ENCODE data around the gene PRPF6. TPM values are rescaled to one million over a fixed set of nuclear protein-coding genes. Genes with fewer than 3 reads are reported as not detected.

The PRPF6 gene
- total and polyA plus RNA-seq, 2 of the 13 experiments (the other 11 are each of a cell fraction or from before 2014, with no cell fraction given): 63.7 to 101 TPM

- TF ChIP-seq ZNF576 (CRISPR knock-in tag; IDR thresholded peaks at IDR 0.05) (no peak), CHCHD3 (CRISPR knock-in tag; IDR thresholded peaks at IDR 0.05) (0 out of 2 replicates have a peak, but pooled peaks have one; percentile 69), ZNF781 (CRISPR knock-in tag; IDR thresholded peaks at IDR 0.05; ENCODE audit: borderline replicate concordance, not compliant biosample characterization) (peak; percentile 86), ZNF354B (CRISPR knock-in tag; IDR thresholded peaks at IDR 0.05) (no peak), KLF15 (CRISPR knock-in tag; IDR thresholded peaks at IDR 0.05; ENCODE audit: borderline replicate concordance) (peak; percentile 90), MXD1 (CRISPR knock-in tag; IDR thresholded peaks at IDR 0.05) (peak; percentile 95), ZNF263 (CRISPR knock-in tag; IDR thresholded peaks at IDR 0.05) (peak; percentile 79), PLSCR1 (CRISPR knock-in tag; IDR thresholded peaks at IDR 0.05; ENCODE audit: borderline replicate concordance) (no peak), NFATC3 (CRISPR knock-in tag; IDR thresholded peaks at IDR 0.05) (no peak), KDM4B (CRISPR knock-in tag; IDR thresholded peaks at IDR 0.05) (peak; percentile 96), TEAD3 (CRISPR knock-in tag; optimal IDR thresholded peaks at IDR 0.05; ENCODE audit: borderline replicate concordance) (peak; percentile 89), DZIP1 (CRISPR knock-in tag; IDR thresholded peaks at IDR 0.05) (peak; percentile 33; the same call in 1 of the 2 replicates), HMGA1 (CRISPR knock-in tag; conservative IDR thresholded peaks at IDR 0.05) (no peak), NONO (IDR thresholded peaks at IDR 0.05) (no peak), NONO (CRISPR knock-in tag; conservative IDR thresholded peaks at IDR 0.05) (peak; percentile 79; the same call in 1 of the 2 replicates), CHD2 (IDR thresholded peaks at IDR 0.05; ENCODE audit: low read depth, low read length) (peak; percentile 50), ARID3A (IDR thresholded peaks at IDR 0.05; ENCODE audit: low read depth, low read length) (no peak), ATF4 (CRISPR knock-in tag; IDR thresholded peaks at IDR 0.05) (no peak), ZNF850 (CRISPR knock-in tag; conservative IDR thresholded peaks at IDR 0.05) (no peak), ZNF549 (CRISPR knock-in tag; IDR thresholded peaks at IDR 0.05) (no peak), KLF9 (CRISPR knock-in tag; IDR thresholded peaks at IDR 0.05; ENCODE audit: low read depth) (peak; percentile 90; the same call in 1 of the 2 replicates), PCBP1 (IDR thresholded peaks at IDR 0.05; ENCODE audit: borderline replicate concordance, low read depth, low read length) (0 out of 2 replicates have a peak, but pooled peaks have one; percentile 47)
These were observed 7.1 kb upstream of the PRPF6 start (continued) for GRCh38 chr20:63973636-63974401.

Data from HepG2 (cell line).